GM10266 (cell line): Measurements from ENCODE around the gene TTC39B.

Experiments
- DNase-seq: peaks from one replicate; pipeline ENCODE4 v3.0.0; 2012; ENCODE audit errors: extremely low spot score
- TF ChIP-seq, protein P1 (sequence below): IDR thresholded peaks from 2 replicates; pipeline ENCODE4 v1.5.1; 2012; ENCODE audit warnings: mild to moderate bottlenecking, low read depth; ENCODE audit not compliant: control insufficient read depth, insufficient read depth; ENCODE audit errors: missing control alignments

Gene TTC39B

DNA sequence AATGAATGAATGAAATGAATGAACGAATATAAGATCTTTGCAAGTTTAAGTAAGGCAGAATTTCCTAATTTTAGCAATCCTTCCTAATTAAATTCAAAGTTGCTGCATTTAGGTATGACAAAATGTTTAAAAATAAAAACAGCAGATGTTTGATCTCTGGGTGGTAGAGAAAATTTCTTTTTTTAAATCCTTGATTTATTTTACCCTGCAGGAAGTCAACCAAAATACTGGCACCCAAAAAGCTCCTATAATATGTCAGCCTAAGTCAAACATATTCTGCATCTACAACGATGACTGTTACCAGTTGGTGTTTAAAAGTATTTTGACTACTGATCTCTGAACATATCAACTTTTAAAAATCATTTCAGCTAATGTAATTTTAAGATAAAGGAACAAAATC, 58.4 kb downstream of the TTC39B start:
- no peak for DNase-seq
- TF ChIP-seq, protein P1, sequence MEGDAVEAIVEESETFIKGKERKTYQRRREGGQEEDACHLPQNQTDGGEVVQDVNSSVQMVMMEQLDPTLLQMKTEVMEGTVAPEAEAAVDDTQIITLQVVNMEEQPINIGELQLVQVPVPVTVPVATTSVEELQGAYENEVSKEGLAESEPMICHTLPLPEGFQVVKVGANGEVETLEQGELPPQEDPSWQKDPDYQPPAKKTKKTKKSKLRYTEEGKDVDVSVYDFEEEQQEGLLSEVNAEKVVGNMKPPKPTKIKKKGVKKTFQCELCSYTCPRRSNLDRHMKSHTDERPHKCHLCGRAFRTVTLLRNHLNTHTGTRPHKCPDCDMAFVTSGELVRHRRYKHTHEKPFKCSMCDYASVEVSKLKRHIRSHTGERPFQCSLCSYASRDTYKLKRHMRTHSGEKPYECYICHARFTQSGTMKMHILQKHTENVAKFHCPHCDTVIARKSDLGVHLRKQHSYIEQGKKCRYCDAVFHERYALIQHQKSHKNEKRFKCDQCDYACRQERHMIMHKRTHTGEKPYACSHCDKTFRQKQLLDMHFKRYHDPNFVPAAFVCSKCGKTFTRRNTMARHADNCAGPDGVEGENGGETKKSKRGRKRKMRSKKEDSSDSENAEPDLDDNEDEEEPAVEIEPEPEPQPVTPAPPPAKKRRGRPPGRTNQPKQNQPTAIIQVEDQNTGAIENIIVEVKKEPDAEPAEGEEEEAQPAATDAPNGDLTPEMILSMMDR: no peak

DNA sequence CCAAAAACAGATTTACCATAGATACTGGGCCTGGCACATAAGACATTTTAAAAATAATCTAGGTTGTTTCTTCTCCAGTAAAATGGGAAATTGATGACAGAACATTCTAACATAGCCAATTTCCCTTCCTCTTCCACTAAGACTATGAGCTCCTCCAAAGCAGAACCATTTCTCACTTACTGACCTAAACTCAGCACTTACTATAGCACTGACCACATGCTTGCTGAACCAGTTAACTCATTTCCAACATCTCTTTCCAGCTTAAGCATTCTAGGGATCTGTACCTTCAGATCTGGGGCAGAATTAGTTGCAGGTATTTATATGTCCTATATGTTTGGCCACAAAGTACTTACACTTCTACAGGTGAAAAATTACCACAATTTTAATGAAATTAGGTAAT, 58.9 kb downstream of the TTC39B start:
- DNase-seq: no peak
- TF ChIP-seq, protein P1: no peak

DNA sequence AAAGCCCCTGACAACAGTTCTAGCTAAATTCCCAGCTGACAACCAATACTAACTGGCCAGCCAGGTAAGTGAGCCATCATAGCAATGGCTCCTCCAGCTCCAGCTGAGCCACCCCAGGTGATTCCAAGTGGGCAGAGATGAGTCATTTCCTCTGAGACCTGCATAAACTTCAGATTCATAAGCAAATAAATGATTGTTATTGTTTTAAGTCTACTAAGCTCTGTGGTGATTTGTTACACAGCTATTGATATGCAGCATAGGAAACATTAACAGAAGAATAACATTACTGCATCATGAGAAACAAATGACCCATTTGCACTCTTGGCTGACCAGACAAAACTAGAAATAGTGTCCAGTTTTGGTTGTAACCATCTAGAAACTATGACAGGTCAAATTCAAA, 60.3 kb downstream of the TTC39B start:
- TF ChIP-seq, protein P1: no peak
- DNase-seq: no peak

DNA sequence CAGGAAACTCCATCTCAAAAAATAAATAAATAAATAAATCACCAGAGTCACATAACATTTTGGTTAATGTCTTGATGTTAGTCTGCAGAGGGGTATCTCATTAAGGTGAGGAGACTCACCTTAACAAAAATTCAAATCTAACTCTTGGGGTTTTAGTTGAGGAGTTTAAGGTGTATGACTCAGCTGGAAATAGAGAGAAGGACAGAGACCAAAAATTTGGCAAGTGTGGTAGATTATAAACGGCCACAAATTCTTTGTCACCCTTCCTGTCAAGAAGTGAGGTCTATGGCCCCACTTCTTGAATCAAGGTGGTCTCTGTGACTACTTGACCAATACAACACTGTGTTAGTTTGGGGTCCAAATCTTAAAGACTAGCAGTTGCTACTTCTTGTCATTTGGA, 60.8 kb downstream of the TTC39B start:
- TF ChIP-seq, protein P1: no peak
- DNase-seq: no peak

DNA sequence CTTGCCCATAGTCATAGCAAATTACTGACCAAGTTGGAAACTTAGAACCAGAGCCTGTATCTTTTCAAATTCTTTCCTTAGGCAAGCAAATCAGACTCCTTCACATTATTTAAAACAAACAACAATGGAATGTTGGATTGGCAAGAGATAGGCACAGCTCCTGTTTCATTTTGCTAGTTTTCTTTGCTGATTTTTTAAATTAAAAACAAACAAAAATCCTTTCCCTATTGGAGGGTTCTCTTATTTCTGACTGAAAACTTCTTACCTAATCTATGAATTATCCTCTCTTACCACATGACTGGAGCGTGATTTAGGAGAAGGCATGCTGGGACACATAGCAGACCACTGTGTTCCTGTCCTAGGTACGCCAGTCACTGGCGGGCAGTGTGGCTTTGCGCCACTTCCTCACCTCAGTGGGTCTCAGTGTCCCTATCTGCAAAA, 63.0 kb downstream of the TTC39B start:
- no peak for DNase-seq
- TF ChIP-seq, protein P1: no peak

DNA sequence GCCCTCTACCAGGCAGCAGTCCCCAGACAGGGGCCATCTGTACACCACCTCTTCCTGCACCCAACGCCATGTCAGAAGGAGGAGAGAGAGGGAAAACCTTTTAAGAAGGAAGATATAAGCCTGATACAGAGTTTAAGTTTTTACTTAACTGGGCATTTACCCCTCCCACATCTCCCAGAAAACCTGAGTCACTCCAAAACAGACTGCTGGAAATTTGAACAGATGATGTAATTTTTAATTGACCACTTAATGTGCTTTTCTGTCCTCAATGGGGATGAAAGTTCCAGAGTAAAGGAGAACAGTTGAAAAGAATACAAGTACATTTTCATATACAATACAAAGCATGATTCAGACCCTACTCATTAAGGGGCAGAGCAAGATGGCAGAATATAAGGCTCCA, 63.9 kb downstream of the TTC39B start:
- TF ChIP-seq, protein P1: no peak
- no peak for DNase-seq

DNA sequence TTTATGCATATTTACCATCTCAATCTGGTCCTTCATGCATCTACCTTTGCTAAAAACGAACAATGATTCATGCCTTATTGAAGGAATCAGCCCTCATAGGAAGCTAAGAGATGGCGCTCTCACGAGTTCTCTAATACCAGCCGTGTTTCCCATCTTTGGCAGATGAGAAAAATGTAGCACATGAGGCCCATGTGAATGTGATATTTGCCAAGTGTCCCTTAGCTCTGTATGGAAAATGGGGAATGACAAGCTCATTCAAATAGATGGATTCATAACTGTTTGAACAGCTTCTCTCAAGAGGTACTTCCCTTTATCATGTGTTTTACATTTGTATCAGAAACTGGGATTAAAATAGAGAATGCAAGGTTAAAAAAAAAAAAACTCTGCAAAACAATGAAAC, 66.1 kb downstream of the TTC39B start:
- TF ChIP-seq, protein P1: no peak
- DNase-seq: no peak
